Measurements from ENCODE around the gene RPP30.

DNA sequence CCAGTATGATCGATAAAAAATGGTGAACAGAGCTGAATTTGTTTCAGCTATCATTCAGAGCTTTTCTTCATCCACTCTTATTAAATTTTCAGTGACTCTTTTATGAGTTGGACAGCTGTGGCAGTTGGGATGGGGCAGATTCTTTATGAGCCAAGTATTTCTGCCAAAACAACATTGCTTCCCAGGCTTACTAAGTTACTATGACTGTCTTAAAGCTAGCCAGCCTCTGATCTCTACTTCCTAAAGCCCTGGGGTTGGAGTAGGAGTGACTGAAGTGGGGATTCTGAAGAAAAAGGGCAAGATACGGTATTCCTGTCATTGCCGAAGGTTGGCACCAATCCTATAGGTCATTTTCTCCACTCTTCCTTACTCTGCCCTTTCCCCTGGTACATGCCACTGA, 12.7 kb downstream of the RPP30 start:
- TF ChIP-seq, protein P1, sequence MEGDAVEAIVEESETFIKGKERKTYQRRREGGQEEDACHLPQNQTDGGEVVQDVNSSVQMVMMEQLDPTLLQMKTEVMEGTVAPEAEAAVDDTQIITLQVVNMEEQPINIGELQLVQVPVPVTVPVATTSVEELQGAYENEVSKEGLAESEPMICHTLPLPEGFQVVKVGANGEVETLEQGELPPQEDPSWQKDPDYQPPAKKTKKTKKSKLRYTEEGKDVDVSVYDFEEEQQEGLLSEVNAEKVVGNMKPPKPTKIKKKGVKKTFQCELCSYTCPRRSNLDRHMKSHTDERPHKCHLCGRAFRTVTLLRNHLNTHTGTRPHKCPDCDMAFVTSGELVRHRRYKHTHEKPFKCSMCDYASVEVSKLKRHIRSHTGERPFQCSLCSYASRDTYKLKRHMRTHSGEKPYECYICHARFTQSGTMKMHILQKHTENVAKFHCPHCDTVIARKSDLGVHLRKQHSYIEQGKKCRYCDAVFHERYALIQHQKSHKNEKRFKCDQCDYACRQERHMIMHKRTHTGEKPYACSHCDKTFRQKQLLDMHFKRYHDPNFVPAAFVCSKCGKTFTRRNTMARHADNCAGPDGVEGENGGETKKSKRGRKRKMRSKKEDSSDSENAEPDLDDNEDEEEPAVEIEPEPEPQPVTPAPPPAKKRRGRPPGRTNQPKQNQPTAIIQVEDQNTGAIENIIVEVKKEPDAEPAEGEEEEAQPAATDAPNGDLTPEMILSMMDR (conservative IDR thresholded peaks at IDR 0.05; ENCODE audit: low read length): no peak
- TF ChIP-seq EZH2phosphoT487 (IDR thresholded peaks at IDR 0.05; ENCODE audit: borderline replicate concordance): no peak
